HEK293 (cell line): ENCODE results near the gene CPNE4.

Experiments
- AEBP2 ChIP-seq: fragments of 450-650 bp; formaldehyde crosslinking; IDR thresholded peaks from 2 replicates; pipeline ENCODE4 v1.5.1; 2016; ENCODE audit warnings: missing biosample characterization, missing genetic modification characterization, borderline replicate concordance
- CTCF ChIP-seq: fragments of 450-650 bp; formaldehyde crosslinking; IDR thresholded peaks from 2 replicates; pipeline ENCODE4 v1.5.1; 2016; ENCODE audit warnings: missing biosample characterization, missing genetic modification characterization
- ZNF585B ChIP-seq: fragments of 450-650 bp; formaldehyde crosslinking; IDR thresholded peaks from 2 replicates; pipeline ENCODE4 v1.5.1; 2016; ENCODE audit warnings: missing biosample characterization, missing genetic modification characterization

GRCh38 chr3:131802029-131802428 lies 232.8 kb downstream of the CPNE4 start:
- TF ChIP-seq CTCF (tag by site-specific recombination) (no peak), ZNF585B (tag by site-specific recombination) (no peak), AEBP2 (tag by site-specific recombination) (no peak)
